Measurements from ENCODE around the gene NUDT22. TPM values are rescaled to one million over a fixed set of nuclear protein-coding genes. Genes with fewer than 3 reads are reported as not detected.

NUDT22 gene
- total and polyA plus RNA-seq, 11 donors, result 63.7 to 93.0 (median 70.3) TPM

GRCh38 chr11:64238999-64239398 lies 12.9 kb downstream of the NUDT22 start:
- no peak overlapping the region for H3K4me3 ChIP-seq
- peaks cover 0 to 68% (median 35%) of the 10 kb centered on the region in 12 donors for H3K4me1 ChIP-seq
- peaks cover 0 to 36% (median 27%) of the 10 kb centered on the region in 9 donors for H3K36me3 ChIP-seq
- intact Hi-C loops (cut with DNase I), result no loop called here
- ATAC-seq (no peak), DNase-seq (peak in 1 of 5 donors; percentile 46)
- WGBS, 4 donors, result 82 to 89% (median 86%) methylated on average over 5 of the region's 5 CpGs
- H3K9me3 ChIP-seq, result no peaks in the 10 kb centered on the region
- peak overlapping the region in 7 of 12 donors; percentile 18 to 100 (median 99) for H3K27ac ChIP-seq
- H3K27me3 ChIP-seq, result no peaks in the 10 kb centered on the region
- TF ChIP-seq POLR2A (IDR thresholded peaks at IDR 0.05) (no peak), CTCF (IDR thresholded peaks at IDR 0.05) (no peak)

GRCh38 chr11:64239662-64240434 lies 13.8 kb downstream of the NUDT22 start:
- peaks cover 0 to 69% (median 34%) of the 10 kb centered on the region in 12 donors for H3K4me1 ChIP-seq
- H3K4me3 ChIP-seq, result peak overlapping the region in 11 of 12 donors; percentile 47 to 99 (median 80)
- TF ChIP-seq CTCF (IDR thresholded peaks at IDR 0.05) (no peak), POLR2A (IDR thresholded peaks at IDR 0.05) (no peak)
- no peak for ATAC-seq
- H3K27ac ChIP-seq, result peak overlapping the region; percentile 95 to 100 (median 99)
- H3K27me3 ChIP-seq, result no peaks in the 10 kb centered on the region
- peaks cover 0 to 40% (median 30%) of the 10 kb centered on the region in 9 donors for H3K36me3 ChIP-seq
- WGBS, 4 donors, result 82 to 87% (median 84%) methylated on average over 11 of the region's 11 CpGs
- DNase-seq, result peak in 1 of 5 donors; percentile 34
- no peaks in the 10 kb centered on the region for H3K9me3 ChIP-seq
- intact Hi-C loops (cut with DNase I), result loop anchor here in 1 of 10 donors (2.0 kb wide), 1 partner anchor 65 kb away; the partner anchor contains the start of gene ESRRA

DNA sequence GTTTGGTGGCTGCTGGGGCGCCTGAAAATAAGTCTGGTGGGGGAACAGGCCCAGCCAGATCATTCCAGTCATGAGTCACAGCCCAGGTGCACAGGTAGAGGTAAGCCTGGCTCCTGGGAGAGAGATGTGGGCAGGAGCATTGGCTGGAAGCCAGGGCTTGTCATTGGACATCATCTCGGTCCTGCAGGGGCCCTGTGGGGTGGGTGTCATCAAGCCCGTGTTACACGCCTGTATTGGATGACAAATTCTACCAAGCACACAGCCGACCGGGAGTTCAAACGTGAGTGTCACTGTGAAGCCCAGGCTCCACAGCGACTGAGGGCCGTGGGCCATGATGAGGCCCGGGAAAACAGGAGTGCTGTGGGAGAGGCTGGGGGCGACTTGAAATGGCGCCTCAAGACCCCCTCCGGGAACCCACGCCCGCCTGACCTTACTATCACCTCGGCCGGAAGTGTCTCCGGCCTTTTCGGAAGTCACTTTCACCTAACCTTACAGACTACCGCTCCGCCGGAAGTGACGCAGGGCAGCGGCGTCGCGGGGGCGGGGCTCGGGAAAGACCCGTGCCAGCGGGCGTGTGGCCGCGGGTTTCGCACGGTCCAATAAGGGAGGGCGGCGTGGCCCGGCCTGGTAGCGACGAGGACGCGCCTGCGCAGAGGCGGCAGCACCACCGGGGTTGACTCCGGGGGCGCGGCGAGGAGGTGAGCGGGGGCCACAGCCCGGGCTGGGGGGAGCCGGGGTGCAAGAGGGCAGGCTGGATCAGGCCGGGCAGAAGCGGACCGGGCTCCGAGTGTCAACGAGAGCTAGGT lies 14.6 kb downstream of the NUDT22 start, which contains the start of gene FKBP2:
TSS of gene FKBP2 (plus strand) at position 661 of the 806 bp plus-strand sequence. CDS start 1,293 bp downstream, outside the sequence.
- peak; percentile 97 to 99 (median 98) for DNase-seq
- H3K27me3 ChIP-seq, result no peaks in the 10 kb centered on the region
- H3K36me3 ChIP-seq, result peaks cover 0 to 40% (median 30%) of the 10 kb centered on the region in 9 donors
- intact Hi-C loops (cut with DNase I), result loop anchor here in 3 of 10 donors (1.0 to 2.0 kb wide), 3 partner anchors 30 to 64 kb away; partner anchors contain the start of genes BAD (in 1 of the 3) and ESRRA (in 1 of the 3)
- peak; percentile 68 to 78 (median 74) for ATAC-seq
- TF ChIP-seq POLR2A (IDR thresholded peaks at IDR 0.05) (peak; percentile 65 to 91), CTCF (IDR thresholded peaks at IDR 0.05) (no peak)
- no peaks in the 10 kb centered on the region for H3K9me3 ChIP-seq
- peak within 1 kb of the TSS; percentile 65 to 99 (median 80) for H3K4me3 ChIP-seq
- 2% methylated on average over 32 to 58 of the region's 58 CpGs for WGBS, 4 donors
- peak within 1 kb of the TSS; percentile 95 to 100 (median 99) for H3K27ac ChIP-seq
- H3K4me1 ChIP-seq, result peaks cover 0 to 67% (median 34%) of the 10 kb centered on the region in 12 donors

All from heart left ventricle (tissue), 16 donors.